SK-N-SH (cell line): Measurements from ENCODE around the gene PLEKHA6.

Source experiments
- CTCF ChIP-seq: fragments of 200-600 bp; sonication (generic); IDR thresholded peaks from 2 replicates; pipeline ENCODE4 v1.6.1; 2017; ENCODE audit warnings: antibody characterized with exemption, mild to moderate bottlenecking, moderate library complexity
- EZH2phosphoT487 ChIP-seq: fragments of 200-600 bp; sonication (generic); IDR thresholded peaks from 2 replicates; pipeline ENCODE4 v1.6.1; 2017; ENCODE audit warnings: low read depth, mixed run types, mild to moderate bottlenecking, antibody characterized with exemption, moderate library complexity, borderline replicate concordance
- GABPA ChIP-seq: IDR thresholded peaks from 2 replicates; pipeline ENCODE4 v1.4.0; 2012; ENCODE audit warnings: low read depth, mild to moderate bottlenecking
- MAX ChIP-seq: IDR thresholded peaks from 2 replicates; pipeline ENCODE4 v1.4.0; 2012; ENCODE audit warnings: low read depth
- PBX3 ChIP-seq: IDR thresholded peaks from 2 replicates; pipeline ENCODE4; 2012
- POLR2AphosphoS5 ChIP-seq: IDR thresholded peaks from 2 replicates; pipeline ENCODE4 v1.6.1; 2012; ENCODE audit warnings: low read depth, low read length
- RAD21 ChIP-seq: IDR thresholded peaks from 2 replicates; pipeline ENCODE4 v1.6.1; 2012; ENCODE audit warnings: mild to moderate bottlenecking, low read length
- RCOR1 ChIP-seq: fragments of 150-350 bp; IDR thresholded peaks from 2 replicates; pipeline ENCODE4 v1.6.1; 2017; ENCODE audit warnings: antibody characterized with exemption, low read length
- REST ChIP-seq: IDR thresholded peaks from 2 replicates; pipeline ENCODE4 v1.6.1; 2012; ENCODE audit warnings: mild to moderate bottlenecking, low read depth, low read length, moderate library complexity
- SIN3A ChIP-seq: IDR thresholded peaks from 2 replicates; pipeline ENCODE4 v1.6.1; 2012; ENCODE audit warnings: low read depth, mild to moderate bottlenecking, low read length, moderate library complexity, borderline replicate concordance
- SMC3 ChIP-seq: IDR thresholded peaks from 2 replicates; pipeline ENCODE4 v1.6.1; 2012; ENCODE audit warnings: low read depth, low read length, improper control_type of control experiment
- TCF12 ChIP-seq: IDR thresholded peaks from 2 replicates; pipeline ENCODE4 v1.4.0; 2012
- USF2 ChIP-seq: fragments of 150-350 bp; IDR thresholded peaks from 2 replicates; pipeline ENCODE4 v1.6.1; 2017; ENCODE audit warnings: antibody characterized with exemption, low read length, low read depth, borderline replicate concordance
- YY1 ChIP-seq: IDR thresholded peaks from 2 replicates; pipeline ENCODE4 v1.4.0; 2012; ENCODE audit warnings: low read depth, mild to moderate bottlenecking

- no peak for TF ChIP-seq MAX
- no peak for TF ChIP-seq RAD21
- no peak for TF ChIP-seq TCF12
- TF ChIP-seq YY1, result no peak
- no peak for TF ChIP-seq RCOR1
- no peak for TF ChIP-seq POLR2AphosphoS5
- TF ChIP-seq REST, result no peak
- TF ChIP-seq CTCF, result no peak
- TF ChIP-seq EZH2phosphoT487, result no peak
- no peak for TF ChIP-seq SMC3
- no peak for TF ChIP-seq USF2
- no peak for TF ChIP-seq PBX3
- TF ChIP-seq GABPA, result no peak
- TF ChIP-seq SIN3A, result no peak
Measured at GRCh38 chr1:204169858-204170257, 189.9 kb downstream of the PLEKHA6 start.
